DND-41 (cell line): ENCODE results near the gene TET3.

ENCODE experiments used
- ATAC-seq: fragments of 200-7000 bp; cut with Tn5 transposase; 3 replicates; pipeline ENCODE4 v1.9.1; 2021; ENCODE audit warnings: low read depth; ENCODE audit not compliant: insufficient read depth
- DNase-seq: peaks from one replicate; pipeline ENCODE4 v3.0.0-alpha.2; 2020
- H2AFZ ChIP-seq: 2 replicates; pipeline ENCODE4 v1.6.0; 2012; ENCODE audit warnings: low read depth, low read length
- H3K27ac ChIP-seq: 2 replicates; pipeline ENCODE4 v1.5.1; 2012; ENCODE audit warnings: low read length, inconsistent platforms
- H3K27me3 ChIP-seq: fragments of 200-600 bp; sonication (generic); 2 replicates; pipeline ENCODE4 v1.6.0; 2012; ENCODE audit warnings: low read length, mild to moderate bottlenecking, inconsistent platforms; ENCODE audit not compliant: insufficient read depth, poor library complexity
- H3K36me3 ChIP-seq: 2 replicates; pipeline ENCODE4 v1.5.1; 2012; ENCODE audit warnings: low read length, inconsistent platforms; ENCODE audit not compliant: insufficient read depth
- H3K4me1 ChIP-seq: 2 replicates; pipeline ENCODE4 v1.5.1; 2012; ENCODE audit warnings: mild to moderate bottlenecking, low read length; ENCODE audit not compliant: insufficient read depth
- H3K4me2 ChIP-seq: 2 replicates; pipeline ENCODE4 v1.6.0; 2012; ENCODE audit warnings: mild to moderate bottlenecking, moderate library complexity, low read length, inconsistent platforms; ENCODE audit not compliant: insufficient read depth
- H3K4me3 ChIP-seq, 2 experiments: fragments of 200-600 bp in 1 of 2; shearing (Covaris generic) in 1 of 2; 2 replicates each; pipeline ENCODE4 v1.5.1; 2012 to 2016; ENCODE audit warnings: inconsistent platforms in 2 of 2, low read length in 2 of 2, mild to moderate bottlenecking in 2 of 2, low read depth in 1 of 2, moderate library complexity in 1 of 2
- H3K79me2 ChIP-seq: 2 replicates; pipeline ENCODE4 v1.6.0; 2012; ENCODE audit warnings: low read length, inconsistent platforms; ENCODE audit not compliant: insufficient read depth
- H3K9ac ChIP-seq: 2 replicates; pipeline ENCODE4 v1.6.0; 2012; ENCODE audit warnings: low read depth, mild to moderate bottlenecking, inconsistent platforms, low read length, moderate library complexity
- H3K9me3 ChIP-seq: 2 replicates; pipeline ENCODE4 v1.5.1; 2012; ENCODE audit warnings: low read length, moderate library complexity, mild to moderate bottlenecking, inconsistent platforms; ENCODE audit not compliant: insufficient read depth, severe bottlenecking
- H4K20me1 ChIP-seq: 2 replicates; pipeline ENCODE4 v1.6.0; 2012; ENCODE audit warnings: low read length; ENCODE audit not compliant: insufficient read depth
- EZH2 ChIP-seq: IDR thresholded peaks from 3 replicates; pipeline ENCODE4 v1.6.1; 2012; ENCODE audit warnings: borderline replicate concordance, low read depth, mild to moderate bottlenecking, moderate library complexity, low read length, inconsistent platforms; ENCODE audit not compliant: severe bottlenecking
- TF ChIP-seq, protein P1 (sequence below): IDR thresholded peaks from 2 replicates; pipeline ENCODE4 v1.5.1; 2012; ENCODE audit warnings: borderline replicate concordance, low read length, moderate library complexity, mild to moderate bottlenecking; ENCODE audit not compliant: poor library complexity, severe bottlenecking; ENCODE audit errors: extremely low read depth

TET3 gene

DNA sequence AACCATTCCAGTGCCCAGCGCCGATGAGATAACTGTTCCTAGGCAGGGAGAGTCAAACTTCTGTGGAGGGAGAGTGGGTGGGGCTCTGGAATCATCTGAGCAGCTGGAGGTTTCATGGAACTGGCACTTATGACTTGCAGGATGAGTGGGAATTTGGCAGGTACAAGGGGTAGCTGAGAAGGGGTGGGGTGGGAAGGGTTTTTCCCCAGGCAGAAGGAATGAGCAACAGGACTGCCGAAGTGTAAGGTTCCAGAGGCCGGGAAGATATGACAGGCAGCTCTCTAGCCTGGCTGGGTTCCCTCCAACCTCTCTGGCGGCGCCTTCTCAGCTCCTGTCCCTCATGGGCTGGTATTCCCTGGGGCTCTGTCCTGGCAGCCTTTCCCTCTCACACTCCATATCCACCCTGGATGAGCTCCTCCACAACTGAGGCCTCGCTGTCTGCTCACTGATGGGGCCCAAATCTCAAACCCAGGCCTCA is 2.5 kb upstream of the TET3 start:
- DNase-seq, result no peak
- peaks cover 49% of the 10 kb centered on the region for H3K4me1 ChIP-seq
- H3K4me3 ChIP-seq, result no peak overlapping the region
- H3K27ac ChIP-seq, result no peak overlapping the region
- no peak for TF ChIP-seq EZH2
- TF ChIP-seq, protein P1, sequence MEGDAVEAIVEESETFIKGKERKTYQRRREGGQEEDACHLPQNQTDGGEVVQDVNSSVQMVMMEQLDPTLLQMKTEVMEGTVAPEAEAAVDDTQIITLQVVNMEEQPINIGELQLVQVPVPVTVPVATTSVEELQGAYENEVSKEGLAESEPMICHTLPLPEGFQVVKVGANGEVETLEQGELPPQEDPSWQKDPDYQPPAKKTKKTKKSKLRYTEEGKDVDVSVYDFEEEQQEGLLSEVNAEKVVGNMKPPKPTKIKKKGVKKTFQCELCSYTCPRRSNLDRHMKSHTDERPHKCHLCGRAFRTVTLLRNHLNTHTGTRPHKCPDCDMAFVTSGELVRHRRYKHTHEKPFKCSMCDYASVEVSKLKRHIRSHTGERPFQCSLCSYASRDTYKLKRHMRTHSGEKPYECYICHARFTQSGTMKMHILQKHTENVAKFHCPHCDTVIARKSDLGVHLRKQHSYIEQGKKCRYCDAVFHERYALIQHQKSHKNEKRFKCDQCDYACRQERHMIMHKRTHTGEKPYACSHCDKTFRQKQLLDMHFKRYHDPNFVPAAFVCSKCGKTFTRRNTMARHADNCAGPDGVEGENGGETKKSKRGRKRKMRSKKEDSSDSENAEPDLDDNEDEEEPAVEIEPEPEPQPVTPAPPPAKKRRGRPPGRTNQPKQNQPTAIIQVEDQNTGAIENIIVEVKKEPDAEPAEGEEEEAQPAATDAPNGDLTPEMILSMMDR, result no peak
- H3K27me3 ChIP-seq, result no peaks in the 10 kb centered on the region
- peaks cover 15% of the 10 kb centered on the region for H3K36me3 ChIP-seq
- H2AFZ ChIP-seq, result no peak overlapping the region
- ATAC-seq, result no peak
- H3K79me2 ChIP-seq, result peaks cover 18% of the 10 kb centered on the region
- H4K20me1 ChIP-seq, result peaks cover 14% of the 10 kb centered on the region; the same call in 1 of the 2 replicates
- no peaks in the 10 kb centered on the region for H3K9me3 ChIP-seq
- no peak overlapping the region for H3K9ac ChIP-seq
- no peak overlapping the region for H3K4me2 ChIP-seq

DNA sequence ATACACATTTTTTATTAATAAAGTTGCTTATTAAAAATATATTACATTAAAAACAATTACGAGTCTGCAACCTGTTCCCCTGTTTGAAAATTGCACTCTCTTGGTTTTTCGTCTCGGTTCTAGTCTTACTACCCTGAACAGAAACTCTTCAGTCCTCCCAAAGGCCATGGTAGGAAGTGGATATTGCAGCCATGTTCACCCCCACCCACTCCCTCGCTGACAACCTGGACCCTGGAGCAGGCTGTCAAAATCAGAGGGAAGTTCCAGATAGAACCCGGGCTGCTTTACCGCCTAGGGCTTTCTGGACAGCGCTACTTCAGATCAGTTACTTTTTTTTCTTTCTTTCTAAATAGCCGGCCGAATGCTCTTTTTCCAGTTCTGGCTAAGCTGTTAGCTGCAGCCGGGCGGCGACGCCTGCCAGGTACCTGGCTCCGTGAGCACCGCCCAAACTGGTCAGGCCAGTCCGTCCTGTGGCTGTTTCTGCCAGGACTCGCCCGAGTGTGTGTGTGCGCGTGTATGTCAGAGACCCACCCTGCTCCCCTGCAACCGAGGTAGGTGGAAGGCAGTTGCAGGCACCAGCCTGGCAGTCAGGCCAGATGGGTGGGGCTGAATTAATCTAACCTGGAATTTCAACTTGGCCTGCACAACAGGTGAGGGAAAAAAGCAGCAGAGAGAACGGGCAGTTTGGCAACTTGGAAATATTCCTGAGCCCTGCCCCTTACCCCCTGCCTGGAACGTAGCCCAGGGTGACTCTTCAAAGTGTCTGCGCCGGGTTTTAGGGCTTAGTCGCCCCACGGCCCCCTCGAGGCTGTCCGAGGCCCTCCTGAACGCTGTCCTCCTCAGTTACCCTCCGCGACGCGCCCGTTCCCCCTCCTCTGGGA is 1.1 kb upstream of the TET3 start:
- Histone ChIP-seq H4K20me1 (peaks cover 28% of the 10 kb centered on the region; the same call in 1 of the 2 replicates), H3K4me1 (peaks cover 55% of the 10 kb centered on the region), H3K4me3 (peak overlapping the region in 1 of 2 experiments; percentile 55; a peak in 2 of 4 replicates), H3K9ac (peak overlapping the region; percentile 64), H3K27me3 (no peaks in the 10 kb centered on the region), H3K4me2 (peak overlapping the region; percentile 68), H3K27ac (no peak overlapping the region), H3K36me3 (peaks cover 29% of the 10 kb centered on the region), H2AFZ (no peak overlapping the region), H3K79me2 (peaks cover 32% of the 10 kb centered on the region), H3K9me3 (no peaks in the 10 kb centered on the region)
- DNase-seq, result no peak
- TF ChIP-seq, protein P1, result no peak
- no peak for TF ChIP-seq EZH2
- no peak for ATAC-seq

DNA sequence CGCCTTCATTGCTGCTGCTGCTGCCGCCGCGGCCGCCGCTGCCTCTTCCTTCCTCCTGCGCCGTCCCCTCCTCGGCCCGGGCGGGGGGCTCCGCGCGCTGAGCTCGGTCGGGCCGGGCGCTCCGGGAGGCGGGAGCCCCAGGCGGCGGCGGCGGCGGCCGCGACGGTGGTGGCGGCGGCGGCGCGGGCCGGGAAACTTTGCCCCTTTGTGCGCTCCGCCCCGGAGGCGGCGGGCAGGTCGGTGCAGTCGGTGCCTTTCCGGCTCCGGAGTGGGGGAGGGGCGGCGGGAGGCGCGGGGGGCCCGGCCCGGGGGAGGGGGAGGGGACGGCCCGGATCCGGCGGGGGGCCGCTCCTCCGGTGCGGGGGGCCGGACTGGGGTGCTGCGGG is 205 bp downstream of the TET3 start:
- H3K79me2 ChIP-seq, result peaks cover 46% of the 10 kb centered on the region

More for the DNA sequence above, 205 bp downstream of the TET3 start:
- no peak overlapping the region for H3K27ac ChIP-seq
- peaks cover 55% of the 10 kb centered on the region for H3K4me1 ChIP-seq
- H3K9ac ChIP-seq, result peak overlapping the region; percentile 64
- H4K20me1 ChIP-seq, result peaks cover 40% of the 10 kb centered on the region; the same call in 1 of the 2 replicates
- ATAC-seq (peak; percentile 13; the same call in 1 of the 3 replicates), DNase-seq (peak; percentile 78)
- H2AFZ ChIP-seq, result peak overlapping the region; percentile 61; the same call in 1 of the 2 replicates
- TF ChIP-seq, protein P1, result no peak
- TF ChIP-seq EZH2, result no peak
- peak overlapping the region; percentile 68 for H3K4me2 ChIP-seq
- no peaks in the 10 kb centered on the region for H3K27me3 ChIP-seq
- no peaks in the 10 kb centered on the region for H3K9me3 ChIP-seq
- H3K36me3 ChIP-seq, result peaks cover 40% of the 10 kb centered on the region
- peak overlapping the region in 1 of 2 experiments; percentile 55; a peak in 2 of 4 replicates for H3K4me3 ChIP-seq
